AML-193 (cell line): Measurements from ENCODE around the gene C19orf53.
"Not testable (repeated sequence)": the region's sequence is repeated elsewhere in the genome, so short reads cannot be mapped to it uniquely, and the experiment has no call there.

Experiments used
- DNase-seq, 2 experiments: peaks; one replicate each; lab custom pipeline; 2025; lab: John Stamatoyannopoulos, UW

Gene C19orf53

GRCh38 chr19:13774217-13775191 lies at the start of gene C19orf53:
C19orf53 (plus strand) TSS chr19:13774456; CDS start chr19:13774478, 22 bp downstream.
- DNase-seq: peak; percentile 86 to 92

GRCh38 chr19:13726323-13726722 lies 47.9 kb upstream of the C19orf53 start:
- no peak for DNase-seq

- no peak for DNase-seq
These were observed 46.5 kb upstream of the C19orf53 start for GRCh38 chr19:13727798-13728197.

GRCh38 chr19:13729859-13730258 lies 44.4 kb upstream of the C19orf53 start:
- DNase-seq: peak; percentile 35 to 47

- peak; percentile 79 to 91 for DNase-seq
These were observed 42.9 kb upstream of the C19orf53 start for GRCh38 chr19:13731147-13731964.

- no peak for DNase-seq
These were observed 41.9 kb upstream of the C19orf53 start for GRCh38 chr19:13732337-13732736.

GRCh38 chr19:13734751-13735150 lies 39.5 kb upstream of the C19orf53 start:
- no peak for DNase-seq

- DNase-seq: no peak
These were observed 36.2 kb upstream of the C19orf53 start for GRCh38 chr19:13738073-13738472.

- no peak for DNase-seq
These were observed 32.4 kb upstream of the C19orf53 start for GRCh38 chr19:13741893-13742292.

- DNase-seq: no peak
These were observed 31.5 kb upstream of the C19orf53 start for GRCh38 chr19:13742756-13743155.

- DNase-seq: no peak
These were observed 30.1 kb upstream of the C19orf53 start for GRCh38 chr19:13744174-13744573.

- DNase-seq: no peak
These were observed 27.2 kb upstream of the C19orf53 start for GRCh38 chr19:13747098-13747453.

GRCh38 chr19:13748169-13748828 lies 26.0 kb upstream of the C19orf53 start:
- no peak for DNase-seq

GRCh38 chr19:13751436-13751835 lies 22.8 kb upstream of the C19orf53 start:
- DNase-seq: no peak

- not testable (repeated sequence) for DNase-seq
These were observed 20.6 kb upstream of the C19orf53 start for GRCh38 chr19:13753622-13754021.

GRCh38 chr19:13756210-13756609 lies 18.0 kb upstream of the C19orf53 start:
- no peak for DNase-seq

GRCh38 chr19:13757805-13758772 lies 16.2 kb upstream of the C19orf53 start:
- DNase-seq: no peak

GRCh38 chr19:13758795-13759194 lies 15.5 kb upstream of the C19orf53 start:
- DNase-seq: no peak

- no peak for DNase-seq
These were observed 12.8 kb upstream of the C19orf53 start for GRCh38 chr19:13761423-13761822.

- DNase-seq: no peak
These were observed 11.5 kb upstream of the C19orf53 start for GRCh38 chr19:13762635-13763235.

GRCh38 chr19:13763265-13763664 lies 11.0 kb upstream of the C19orf53 start:
- no peak for DNase-seq
